Suprapubic skin (tissue), 4 donors: ENCODE results near the gene RUNX1.

Experiments
- EP300 ChIP-seq: sonication (generic); formaldehyde crosslinking; IDR thresholded peaks from one replicate; pipeline ENCODE4 v1.6.1; 2017; ENCODE audit warnings: antibody characterized with exemption
- POLR2A ChIP-seq, 2 donors: fragments of 450-650 bp; IDR thresholded peaks; one replicate each; pipeline ENCODE4 v1.6.1; 2017; ENCODE audit warnings: antibody characterized with exemption in 2 of 2, mild to moderate bottlenecking in 2 of 2, moderate library complexity in 2 of 2
- POLR2AphosphoS5 ChIP-seq, 3 donors: sonication (generic); formaldehyde crosslinking; IDR thresholded peaks; one replicate each; pipeline ENCODE4 v1.6.1; 2017; ENCODE audit warnings: antibody characterized with exemption in 3 of 3
- TF ChIP-seq, protein P1 (sequence below), 2 donors: fragments of 200-600 bp in 1 of 2; fragments of 450-650 bp in 1 of 2; sonication (generic) in 1 of 2; IDR thresholded peaks; one replicate each; pipeline ENCODE4 v1.5.1; 2016 to 2019; ENCODE audit warnings: antibody characterized with exemption in 2 of 2, mild to moderate bottlenecking in 1 of 2, moderate library complexity in 1 of 2

DNA sequence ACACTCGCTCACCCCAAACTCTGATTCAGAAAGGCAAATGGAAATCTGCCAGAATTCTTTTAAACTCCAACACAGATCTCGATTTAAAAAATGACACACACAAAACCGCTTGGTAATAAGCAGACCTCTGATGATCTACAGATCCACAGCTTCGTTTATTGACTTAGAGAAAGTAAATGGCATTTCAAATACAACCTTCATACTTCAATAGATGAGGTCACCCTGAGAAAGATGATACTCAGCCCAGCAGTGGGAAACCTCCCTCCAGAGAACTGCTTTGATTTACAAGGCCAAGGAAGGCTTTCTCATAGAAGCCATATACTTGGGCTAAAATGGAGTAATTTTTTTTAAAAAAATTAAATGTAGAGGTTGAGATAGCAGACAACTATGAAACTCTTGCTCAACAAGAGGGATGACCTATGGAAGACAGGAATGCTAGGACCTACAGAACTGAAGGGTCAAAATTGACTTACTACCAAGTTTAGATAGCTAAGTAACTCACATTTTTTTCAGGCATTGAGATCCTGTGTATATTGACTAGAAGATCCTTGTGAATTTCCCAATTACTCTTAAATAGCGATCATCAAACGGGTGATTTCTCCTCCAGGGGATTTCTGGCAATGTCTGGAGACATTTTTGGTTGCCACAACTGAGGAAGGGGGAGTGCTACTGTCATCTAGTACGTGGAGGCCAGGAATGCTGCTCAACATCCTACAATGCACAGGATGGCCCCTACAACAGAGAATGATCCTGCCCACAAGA, 236.4 kb downstream of the RUNX1 start:
- TF ChIP-seq, protein P1, sequence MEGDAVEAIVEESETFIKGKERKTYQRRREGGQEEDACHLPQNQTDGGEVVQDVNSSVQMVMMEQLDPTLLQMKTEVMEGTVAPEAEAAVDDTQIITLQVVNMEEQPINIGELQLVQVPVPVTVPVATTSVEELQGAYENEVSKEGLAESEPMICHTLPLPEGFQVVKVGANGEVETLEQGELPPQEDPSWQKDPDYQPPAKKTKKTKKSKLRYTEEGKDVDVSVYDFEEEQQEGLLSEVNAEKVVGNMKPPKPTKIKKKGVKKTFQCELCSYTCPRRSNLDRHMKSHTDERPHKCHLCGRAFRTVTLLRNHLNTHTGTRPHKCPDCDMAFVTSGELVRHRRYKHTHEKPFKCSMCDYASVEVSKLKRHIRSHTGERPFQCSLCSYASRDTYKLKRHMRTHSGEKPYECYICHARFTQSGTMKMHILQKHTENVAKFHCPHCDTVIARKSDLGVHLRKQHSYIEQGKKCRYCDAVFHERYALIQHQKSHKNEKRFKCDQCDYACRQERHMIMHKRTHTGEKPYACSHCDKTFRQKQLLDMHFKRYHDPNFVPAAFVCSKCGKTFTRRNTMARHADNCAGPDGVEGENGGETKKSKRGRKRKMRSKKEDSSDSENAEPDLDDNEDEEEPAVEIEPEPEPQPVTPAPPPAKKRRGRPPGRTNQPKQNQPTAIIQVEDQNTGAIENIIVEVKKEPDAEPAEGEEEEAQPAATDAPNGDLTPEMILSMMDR (IDR thresholded peaks at IDR 0.05), result no peak
- TF ChIP-seq POLR2A (IDR thresholded peaks at IDR 0.05) (no peak), EP300 (no peak), POLR2AphosphoS5 (IDR thresholded peaks at IDR 0.05) (no peak)
